Spleen (tissue), 11 donors: ENCODE results near the gene KASH5. TPM values are rescaled to one million over a fixed set of nuclear protein-coding genes. Genes with fewer than 3 reads are reported as not detected.

Experiments used
- DNase-seq: peaks from one replicate; pipeline ENCODE4 v3.0.0-alpha.2; 2020
- H3K27ac ChIP-seq, 8 donors: fragments of 200-600 bp; sonication (generic) in 7 of 8; 1 replicate in 4 of 8; 2 replicates in 4 of 8; pipeline versions ENCODE4 v1.5.0 to v1.8.0; 2016 to 2021; ENCODE audit warnings: inconsistent platforms in 4 of 8, mild to moderate bottlenecking in 4 of 8, moderate library complexity in 1 of 8
- H3K27me3 ChIP-seq, 7 donors: fragments of 200-600 bp; sonication (generic) in 6 of 7; replicated peaks in 1 of 7; 1 replicate in 4 of 7; 2 replicates in 3 of 7; pipeline versions ENCODE4 v1.5.0 to v1.8.0; 2016 to 2021; ENCODE audit warnings: inconsistent platforms in 3 of 7, mild to moderate bottlenecking in 1 of 7
- H3K36me3 ChIP-seq, 6 donors: fragments of 200-600 bp; sonication (generic) in 5 of 6; 1 replicate in 4 of 6; 2 replicates in 2 of 6; pipeline versions ENCODE4 v1.5.0 to v1.8.0; 2016 to 2021; ENCODE audit warnings: inconsistent platforms in 2 of 6
- H3K4me1 ChIP-seq, 6 donors: fragments of 200-600 bp; sonication (generic) in 5 of 6; 1 replicate in 3 of 6; 2 replicates in 3 of 6; pipeline versions ENCODE4 v1.5.0 to v1.8.0; 2016 to 2021; ENCODE audit warnings: inconsistent platforms in 3 of 6
- H3K4me3 ChIP-seq, 8 donors: fragments of 200-600 bp; sonication (generic) in 7 of 8; 1 replicate in 4 of 8; 2 replicates in 4 of 8; pipeline versions ENCODE4 v1.5.0 to v1.8.0; 2016 to 2021; ENCODE audit warnings: inconsistent platforms in 4 of 8, mild to moderate bottlenecking in 4 of 8, moderate library complexity in 2 of 8
- H3K9me3 ChIP-seq, 8 donors: fragments of 200-600 bp; sonication (generic) in 7 of 8; 1 replicate in 4 of 8; 2 replicates in 4 of 8; pipeline versions ENCODE4 v1.5.0 to v1.8.0; 2016 to 2021; ENCODE audit warnings: inconsistent platforms in 4 of 8
- CTCF ChIP-seq, 11 experiments: fragments of 200-600 bp in 7 of 11; fragments of 450-650 bp in 4 of 11; sonication (generic) in 4 of 11; IDR thresholded peaks in 8 of 11; conservative IDR thresholded peaks in 3 of 11; 1 replicate in 7 of 11; 2 replicates in 4 of 11; pipeline versions ENCODE4 v1.4.0 to v1.8.0; 2016 to 2021; ENCODE audit warnings: antibody characterized with exemption in 11 of 11, inconsistent platforms in 4 of 11, mild to moderate bottlenecking in 1 of 11
- POLR2A ChIP-seq, 3 donors: fragments of 450-650 bp; IDR thresholded peaks; one replicate each; pipeline ENCODE4 v1.5.1; 2017; ENCODE audit warnings: antibody characterized with exemption in 3 of 3, mild to moderate bottlenecking in 1 of 3
- POLR2AphosphoS5 ChIP-seq, 3 donors: sonication (generic); formaldehyde crosslinking; IDR thresholded peaks; one replicate each; pipeline ENCODE4 v1.5.1; 2017; ENCODE audit warnings: antibody characterized with exemption in 3 of 3
- WGBS, 5 donors: extraction: QIAGEN DNeasy Blood & Tissue Kit in 3 of 5; methylation state at CpG; one replicate each; pipeline versions ENCODE4 v1.1.5 to v1.1.7; 2013 to 2018; 5-methylcytosine and 5-hydroxymethylcytosine counted together
- intact Hi-C: fragments of 100-400 bp; cut with DNase I; formaldehyde crosslinking; loops from one replicate; pipeline ENCODE4 v1.15.0; 2023; ENCODE audit warnings: low total_unique reads
- polyA plus RNA-seq, 3 donors: library from polyadenylated mRNA; stranded (reverse); fragments of 200-250 nt; gene quantifications; one replicate each; pipeline ENCODE4 v1.2.1, GENCODE V29; 2013
- total RNA-seq, 7 donors: library from RNA; depleted of rRNA in 3 of 7; stranded (reverse); fragments of >200 nt in 3 of 7; fragmentation: NEBNext Ultra II Directional in 4 of 7; extraction: Animal tissue kit (Norgen Biotek cat#: 25700) in 4 of 7; gene quantifications; one replicate each; pipeline versions ENCODE4 v1.1.0 to v1.2.1, GENCODE V29; 2016 to 2021
- donor health status: healthy with polysubstance abuse.
- donor health status: DM: no; HTN: no; CAD: no; lungs with moderate emphysema.
- donor health status: DM: no; HTN: no; CAD: no.
- donor health status: Bipolar disorder and iron deficiency.
- donor health status: healthy.
- donor health status: DM: no; HTN: no; CAD: no.
- donor health status: DM: yes; HTN: yes; CAD: no.

Gene KASH5
- total and polyA plus RNA-seq, 10 donors = 0.11 to 0.41 (median 0.26) TPM; not detected in 6

GRCh38 chr19:49374665-49375434 lies 13.2 kb upstream of the KASH5 start:
- intact Hi-C loops = no loop called here
- Histone ChIP-seq H3K36me3 (no peaks in the 10 kb centered on the region), H3K4me3 (no peak overlapping the region), H3K27me3 (no peaks in the 10 kb centered on the region), H3K27ac (no peak overlapping the region), H3K9me3 (peaks cover 0 to 8% (median 6%) of the 10 kb centered on the region in 8 donors), H3K4me1 (no peaks in the 10 kb centered on the region)
- TF ChIP-seq POLR2A (IDR thresholded peaks at IDR 0.05) (no peak), CTCF (IDR thresholded peaks at IDR 0.05 in 8 of 11, conservative IDR thresholded peaks at IDR 0.05 in 3 of 11) (no peak), POLR2AphosphoS5 (IDR thresholded peaks at IDR 0.05) (no peak)
- no peak for DNase-seq
- 86 to 90% (median 88%) methylated on average over 16 of the region's 16 CpGs for WGBS, 5 donors

GRCh38 chr19:49378512-49378911 lies 9.5 kb upstream of the KASH5 start:
- 74 to 94% (median 81%) methylated on average over 3 of the region's 3 CpGs for WGBS, 5 donors
- Histone ChIP-seq H3K9me3 (peaks cover 0 to 19% (median 11%) of the 10 kb centered on the region in 8 donors), H3K4me1 (no peaks in the 10 kb centered on the region), H3K27ac (no peak overlapping the region), H3K36me3 (no peaks in the 10 kb centered on the region), H3K4me3 (no peak overlapping the region), H3K27me3 (no peaks in the 10 kb centered on the region)
- DNase-seq = no peak
- intact Hi-C loops = no loop called here
- TF ChIP-seq POLR2AphosphoS5 (IDR thresholded peaks at IDR 0.05) (no peak), CTCF (IDR thresholded peaks at IDR 0.05 in 8 of 11, conservative IDR thresholded peaks at IDR 0.05 in 3 of 11) (no peak), POLR2A (IDR thresholded peaks at IDR 0.05) (no peak)

GRCh38 chr19:49380391-49380790 lies 7.7 kb upstream of the KASH5 start:
- TF ChIP-seq POLR2A (IDR thresholded peaks at IDR 0.05) = no peak
- no peak for TF ChIP-seq CTCF (IDR thresholded peaks at IDR 0.05 in 8 of 11, conservative IDR thresholded peaks at IDR 0.05 in 3 of 11)
- TF ChIP-seq POLR2AphosphoS5 (IDR thresholded peaks at IDR 0.05) = no peak
- 80 to 91% (median 85%) methylated on average over 3 of the region's 3 CpGs for WGBS, 5 donors
- no peak overlapping the region for H3K4me3 ChIP-seq
- no peaks in the 10 kb centered on the region for H3K36me3 ChIP-seq
- H3K27me3 ChIP-seq = no peaks in the 10 kb centered on the region
- intact Hi-C loops = no loop called here
- no peaks in the 10 kb centered on the region for H3K4me1 ChIP-seq
- H3K9me3 ChIP-seq = peaks cover 0 to 19% (median 11%) of the 10 kb centered on the region in 8 donors
- no peak for DNase-seq
- H3K27ac ChIP-seq = no peak overlapping the region

GRCh38 chr19:49382639-49383038 lies 5.4 kb upstream of the KASH5 start:
- H3K27ac ChIP-seq = no peak overlapping the region
- H3K4me3 ChIP-seq = no peak overlapping the region
- peaks cover 0 to 7% (median 0%) of the 10 kb centered on the region in 6 donors for H3K4me1 ChIP-seq
- DNase-seq = no peak
- no peaks in the 10 kb centered on the region for H3K36me3 ChIP-seq
- H3K27me3 ChIP-seq = peaks cover 0 to under 1% (median 0%) of the 10 kb centered on the region in 7 donors
- H3K9me3 ChIP-seq = peaks cover 0 to 19% (median 11%) of the 10 kb centered on the region in 8 donors
- TF ChIP-seq POLR2AphosphoS5 (IDR thresholded peaks at IDR 0.05) = no peak
- TF ChIP-seq CTCF (IDR thresholded peaks at IDR 0.05 in 8 of 11, conservative IDR thresholded peaks at IDR 0.05 in 3 of 11) = no peak
- TF ChIP-seq POLR2A (IDR thresholded peaks at IDR 0.05) = no peak
- intact Hi-C loops = no loop called here
- 90 to 94% (median 93%) methylated on average over 5 of the region's 5 CpGs for WGBS, 5 donors
